ENCODE measurements around the gene LEF1.
"Not testable (repeated sequence)": the region's sequence is repeated elsewhere in the genome, so short reads cannot be mapped to it uniquely, and the experiment has no call there.

The LEF1 gene

GRCh38 chr4:108024085-108024877, 144.5 kb downstream of the LEF1 start:
- no peak for DNase-seq

GRCh38 chr4:108018884-108019187, 149.9 kb downstream of the LEF1 start:
- DNase-seq: no peak

GRCh38 chr4:108018040-108018883, 150.5 kb downstream of the LEF1 start:
- DNase-seq: peak; percentile 84 to 87

- no peak for DNase-seq
Measured at GRCh38 chr4:108013955-108014354, 154.8 kb downstream of the LEF1 start.

GRCh38 chr4:108013327-108013726, 155.4 kb downstream of the LEF1 start:
- DNase-seq: no peak

- DNase-seq: not testable (repeated sequence)
Measured at GRCh38 chr4:108012382-108012781, 156.3 kb downstream of the LEF1 start.

GRCh38 chr4:108010167-108010566, 158.6 kb downstream of the LEF1 start:
- no peak for DNase-seq

GRCh38 chr4:108008721-108009120, 160.0 kb downstream of the LEF1 start:
- DNase-seq: no peak

GRCh38 chr4:108007984-108008383, 160.7 kb downstream of the LEF1 start:
- DNase-seq: no peak

GRCh38 chr4:108006361-108006760, 162.4 kb downstream of the LEF1 start:
- DNase-seq: no peak

- no peak for DNase-seq
Measured at GRCh38 chr4:108005807-108006206, 162.9 kb downstream of the LEF1 start.

GRCh38 chr4:108004646-108005045, 164.1 kb downstream of the LEF1 start:
- no peak for DNase-seq

GRCh38 chr4:108003982-108004515, 164.7 kb downstream of the LEF1 start:
- no peak for DNase-seq

- DNase-seq: no peak
Measured at GRCh38 chr4:108001540-108002135, 167.1 kb downstream of the LEF1 start.

GRCh38 chr4:107999932-108000539, 168.7 kb downstream of the LEF1 start:
- no peak for DNase-seq

- no peak for DNase-seq
Measured at GRCh38 chr4:107997794-107998193, 170.9 kb downstream of the LEF1 start.

Measured in activated CD4-positive, alpha-beta T cell treated with anti-CD3 and anti-CD28 coated beads, Interleukin-2, amount 50 U/mL, for 4 hours (primary cell).